GM19467 (cell line): Measurements from ENCODE around the gene RNPEP.
"Not testable (repeated sequence)": the region's sequence is repeated elsewhere in the genome, so short reads cannot be mapped to it uniquely, and the experiment has no call there.

ENCODE experiments used
- ATAC-seq: cut with Tn5 transposase; IDR thresholded peaks from one replicate; pipeline ENCODE4 v1.9.1; 2021; ENCODE audit warnings: mild to moderate bottlenecking, moderate library complexity; ENCODE audit not compliant: unreplicated experiment

Gene RNPEP

GRCh38 chr1:201955729-201956143, 26.7 kb upstream of the RNPEP start:
- no peak for ATAC-seq

- ATAC-seq: no peak
These were observed 24.1 kb upstream of the RNPEP start for GRCh38 chr1:201958348-201958747.

GRCh38 chr1:201962382-201962781, 20.1 kb upstream of the RNPEP start:
- not testable (repeated sequence) for ATAC-seq

- ATAC-seq: no peak
These were observed 18.2 kb upstream of the RNPEP start for GRCh38 chr1:201964261-201964660.

GRCh38 chr1:201966171-201966570, 16.3 kb upstream of the RNPEP start:
- no peak for ATAC-seq

GRCh38 chr1:201968202-201968925, 14.1 kb upstream of the RNPEP start:
- no peak for ATAC-seq

GRCh38 chr1:201970334-201971159, 11.9 kb upstream of the RNPEP start:
- ATAC-seq: no peak

GRCh38 chr1:201982082-201982622, 296 bp upstream of the RNPEP start:
- ATAC-seq: peak; percentile 79

GRCh38 chr1:201983380-201983805, 945 bp downstream of the RNPEP start:
- ATAC-seq: no peak

GRCh38 chr1:201984446-201984845, 2.0 kb downstream of the RNPEP start:
- ATAC-seq: no peak

GRCh38 chr1:201985355-201985754, 2.9 kb downstream of the RNPEP start:
- no peak for ATAC-seq

- ATAC-seq: no peak
These were observed 6.2 kb downstream of the RNPEP start for GRCh38 chr1:201988601-201989000.

GRCh38 chr1:201989354-201990128, 7.1 kb downstream of the RNPEP start:
- ATAC-seq: no peak

- no peak for ATAC-seq
These were observed 8.0 kb downstream of the RNPEP start for GRCh38 chr1:201990427-201990826.

GRCh38 chr1:201999625-202000238, 17.3 kb downstream of the RNPEP start:
- ATAC-seq: no peak

GRCh38 chr1:202002507-202002906, 20.1 kb downstream of the RNPEP start:
- no peak for ATAC-seq

GRCh38 chr1:202004711-202005110, 22.3 kb downstream of the RNPEP start:
- ATAC-seq: no peak

GRCh38 chr1:202005958-202006357, 23.5 kb downstream of the RNPEP start:
- ATAC-seq: no peak

GRCh38 chr1:202007304-202007703, 24.9 kb downstream of the RNPEP start:
- no peak for ATAC-seq

- ATAC-seq: no peak
These were observed 25.5 kb downstream of the RNPEP start for GRCh38 chr1:202007805-202008489.
